PC-3 (cell line): ENCODE measurements around the gene FPR1. TPM values are rescaled to one million over a fixed set of nuclear protein-coding genes. Genes with fewer than 3 reads are reported as not detected.

Experiments
- ATAC-seq: fragments of 200-7000 bp; cut with Tn5 transposase; 2 replicates; pipeline ENCODE4 v1.9.1; 2020; ENCODE audit warnings: mild to moderate bottlenecking, moderate library complexity
- BruUV-seq: library from RNA; stranded (reverse); fragments of 400-500 nt; replicated peaks from 2 replicates; lab custom pipeline; 2021; lab: Mats Ljungman, UMichigan
- CTCF ChIA-PET: fragments of 300-600 bp; sonication (Branson Sonifier 250); formaldehyde crosslinking; loops from one replicate; lab custom pipeline; 2022; ENCODE audit warnings: antibody characterized with exemption; lab: Charles Lee
- POLR2A ChIA-PET: fragments of 300-600 bp; sonication (Branson Sonifier 250); formaldehyde crosslinking; loops from one replicate; lab custom pipeline; 2022; ENCODE audit warnings: antibody characterized with exemption; ENCODE audit not compliant: unreplicated experiment; lab: Charles Lee
- DNase-seq: peaks from one replicate; pipeline ENCODE4 v3.0.0-alpha.2; 2015
- H2AFZ ChIP-seq: fragments of 300-600 bp; sonication (generic); 2 replicates; pipeline ENCODE4 v1.6.0; 2016; ENCODE audit warnings: antibody characterized with exemption, low read length
- H3F3A ChIP-seq: fragments of 300-600 bp; sonication (generic); one replicate; pipeline ENCODE4 v1.6.0; 2017; ENCODE audit warnings: antibody characterized with exemption, low read length, control low read depth, mild to moderate bottlenecking; ENCODE audit not compliant: unreplicated experiment
- H3K27ac ChIP-seq: fragments of 300-600 bp; sonication (generic); 2 replicates; pipeline ENCODE4 v1.5.1; 2016; ENCODE audit warnings: mild to moderate bottlenecking, low read length
- H3K27me3 ChIP-seq: fragments of 300-600 bp; sonication (generic); 2 replicates; pipeline ENCODE4 v1.6.1; 2016; ENCODE audit warnings: low read length, mixed read lengths
- H3K36me3 ChIP-seq: fragments of 300-600 bp; sonication (generic); 2 replicates; pipeline ENCODE4 v1.6.1; 2016; ENCODE audit warnings: low read depth, mixed run types, low read length, mixed read lengths
- H3K4me1 ChIP-seq: fragments of 300-600 bp; sonication (generic); 2 replicates; pipeline ENCODE4 v1.5.1; 2016; ENCODE audit warnings: low read length; ENCODE audit not compliant: insufficient read depth
- H3K4me2 ChIP-seq: fragments of 300-600 bp; sonication (generic); 2 replicates; pipeline ENCODE4 v1.6.0; 2016; ENCODE audit warnings: low read length
- H3K4me3 ChIP-seq: fragments of 300-600 bp; sonication (generic); 2 replicates; pipeline ENCODE4 v1.5.1; 2016; ENCODE audit warnings: mild to moderate bottlenecking, low read length, mixed read lengths
- H3K79me2 ChIP-seq: fragments of 300-600 bp; sonication (generic); 2 replicates; pipeline ENCODE4 v1.6.1; 2017; ENCODE audit warnings: low read length, mixed read lengths
- H3K9ac ChIP-seq: fragments of 300-600 bp; sonication (generic); 2 replicates; pipeline ENCODE4 v1.6.0; 2016; ENCODE audit warnings: mild to moderate bottlenecking, low read length
- H3K9me2 ChIP-seq: fragments of 300-600 bp; sonication (generic); replicated peaks from 2 replicates; pipeline ENCODE4 v1.6.1; 2016; ENCODE audit warnings: mixed run types, low read length, mixed read lengths
- H3K9me3 ChIP-seq: fragments of 300-600 bp; sonication (generic); 2 replicates; pipeline ENCODE4 v1.6.1; 2016; ENCODE audit warnings: low read length, mixed read lengths
- H4K20me1 ChIP-seq: fragments of 300-600 bp; sonication (generic); 2 replicates; pipeline ENCODE4 v1.6.1; 2016; ENCODE audit warnings: low read length, mixed read lengths
- CTCF ChIP-seq: fragments of 300-600 bp; sonication (generic); conservative IDR thresholded peaks from 2 replicates; pipeline ENCODE4 v1.5.1; 2017; ENCODE audit warnings: antibody characterized with exemption, low read depth, mild to moderate bottlenecking, low read length
- EZH2 ChIP-seq: fragments of 300-600 bp; sonication (generic); IDR thresholded peaks from one replicate; pipeline ENCODE4 v1.6.1; 2017; ENCODE audit warnings: antibody characterized with exemption, mild to moderate bottlenecking, low read length; ENCODE audit not compliant: unreplicated experiment
- EZH2phosphoT487 ChIP-seq: fragments of 300-600 bp; sonication (generic); IDR thresholded peaks from 2 replicates; pipeline ENCODE4 v1.6.1; 2018; ENCODE audit warnings: mild to moderate bottlenecking, antibody characterized with exemption, low read length, borderline replicate concordance
- intact Hi-C: fragments of 100-400 bp; cut with micrococcal nuclease; formaldehyde crosslinking; loops from 2 replicates; pipeline ENCODE4 v1.9.0; 2023
- total RNA-seq: library from RNA; depleted of rRNA; stranded (reverse); fragments of >200 nt; gene quantifications from 2 replicates; pipeline ENCODE4 v1.2.3, GENCODE V29; 2014

FPR1 gene
- total RNA-seq, 1 experiment from 2014 or later: 0.55 TPM

DNA sequence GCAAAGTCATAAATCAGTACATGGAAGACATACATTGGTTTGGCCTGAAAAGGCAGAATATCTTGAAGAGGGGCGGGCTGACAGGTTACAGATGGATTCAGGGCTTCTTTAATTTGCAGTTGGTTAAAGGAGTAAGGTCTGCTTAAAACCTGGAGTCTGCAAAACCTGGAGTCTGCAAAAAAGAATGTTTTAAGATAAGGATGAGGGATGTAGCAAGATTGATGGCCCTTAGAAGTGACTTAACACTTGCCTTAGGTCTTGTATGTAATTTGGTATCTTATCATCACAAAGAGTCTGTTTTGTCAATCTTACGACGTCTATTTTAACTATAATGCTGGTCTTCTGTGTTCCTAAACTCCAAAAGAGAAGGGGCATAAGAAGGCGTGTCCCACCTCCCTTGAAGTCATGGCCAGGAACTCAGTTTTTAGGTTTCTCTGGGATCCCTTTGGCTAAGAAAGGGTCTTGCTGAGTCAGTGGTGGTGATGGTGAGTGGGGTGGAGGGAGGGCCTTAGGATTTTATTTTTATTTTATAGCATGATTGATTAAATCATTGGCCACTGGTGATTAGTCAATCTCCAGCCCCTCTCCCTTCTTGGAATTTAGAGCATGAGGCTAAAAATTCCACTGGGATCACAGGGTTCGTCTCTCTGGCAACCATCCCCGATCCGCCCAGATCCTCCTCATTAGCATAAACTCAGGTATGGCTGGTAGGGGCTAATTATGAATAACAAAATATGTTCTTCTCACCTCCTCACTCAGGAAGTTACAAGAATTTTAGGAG is 17.7 kb downstream of the FPR1 start:
- Histone ChIP-seq H3K36me3 (no peaks in the 10 kb centered on the region), H3F3A (no peaks in the 10 kb centered on the region), H3K27ac (no peak overlapping the region), H3K79me2 (no peaks in the 10 kb centered on the region), H3K4me1 (no peaks in the 10 kb centered on the region), H3K27me3 (peaks cover 37% of the 10 kb centered on the region), H3K9ac (no peak overlapping the region), H3K9me3 (no peaks in the 10 kb centered on the region), H2AFZ (no peak overlapping the region), H3K4me3 (no peak overlapping the region), H3K4me2 (no peak overlapping the region), H3K9me2 (no peaks in the 10 kb centered on the region), H4K20me1 (no peaks in the 10 kb centered on the region)
- TF ChIP-seq EZH2: no peak
- no peak for TF ChIP-seq CTCF
- TF ChIP-seq EZH2phosphoT487: no peak
- DNase-seq (no peak), ATAC-seq (no peak)
- ChIA-PET POLR2A (no interaction called here), CTCF (interaction anchor here (0.6 kb wide), 1 partner anchor 75 kb away, joined by 3 read pairs; no protein-coding TSS in a partner anchor)
- intact Hi-C loops: no loop called here
- BruUV-seq: no TSS peak

DNA sequence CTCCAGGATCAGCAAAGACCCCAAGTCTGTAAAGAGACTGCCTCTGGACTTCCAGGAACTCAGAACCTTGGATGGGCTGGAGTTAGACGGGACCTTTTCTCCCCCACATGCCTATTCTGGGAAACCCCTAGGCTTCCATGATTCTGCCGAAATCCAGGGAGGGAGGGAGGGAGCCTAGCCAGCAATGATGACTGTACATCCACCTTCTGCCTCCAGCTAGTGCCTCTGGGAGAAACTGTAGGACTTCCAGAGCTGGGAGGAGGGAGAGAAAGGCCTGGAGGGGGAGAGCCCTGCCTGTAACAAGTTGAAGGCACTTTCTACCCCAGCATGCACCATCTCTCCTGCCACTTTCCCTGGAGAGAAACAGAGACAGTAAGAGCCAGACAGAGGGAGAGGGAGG is 21.9 kb downstream of the FPR1 start:
- DNase-seq (no peak), ATAC-seq (no peak)
- ChIA-PET POLR2A (no interaction called here), CTCF (no interaction called here)
- H3K4me2 ChIP-seq: no peak overlapping the region
- H3K9ac ChIP-seq: no peak overlapping the region
- H2AFZ ChIP-seq: no peak overlapping the region
- H3K9me3 ChIP-seq: no peaks in the 10 kb centered on the region
- peaks cover 23% of the 10 kb centered on the region for H3K27me3 ChIP-seq
- H3F3A ChIP-seq: no peaks in the 10 kb centered on the region
- TF ChIP-seq EZH2: no peak
- TF ChIP-seq CTCF: no peak
- TF ChIP-seq EZH2phosphoT487: no peak
- no peak overlapping the region for H3K4me3 ChIP-seq
- BruUV-seq: no TSS peak
- no peaks in the 10 kb centered on the region for H4K20me1 ChIP-seq
- no peaks in the 10 kb centered on the region for H3K36me3 ChIP-seq
- peaks cover 6% of the 10 kb centered on the region; the same call in 1 of the 2 replicates for H3K4me1 ChIP-seq
- no peaks in the 10 kb centered on the region for H3K9me2 ChIP-seq
- no peak overlapping the region for H3K27ac ChIP-seq
- intact Hi-C loops: no loop called here
- H3K79me2 ChIP-seq: no peaks in the 10 kb centered on the region

- peaks cover 6% of the 10 kb centered on the region; the same call in 1 of the 2 replicates for H3K4me1 ChIP-seq
- no peaks in the 10 kb centered on the region for H3K79me2 ChIP-seq
- no peaks in the 10 kb centered on the region for H3K9me2 ChIP-seq
- intact Hi-C loops: no loop called here
- no peak overlapping the region for H3K4me3 ChIP-seq
- peak; percentile 81 for ATAC-seq
- H3K27me3 ChIP-seq: peaks cover 25% of the 10 kb centered on the region
- H3K9ac ChIP-seq: no peak overlapping the region
- H2AFZ ChIP-seq: 0 out of 2 replicates have a peak overlapping the region, but pooled peaks have one; percentile 31
- H3K27ac ChIP-seq: peak overlapping the region; percentile 30; the same call in 1 of the 2 replicates
- no peaks in the 10 kb centered on the region for H3K36me3 ChIP-seq
- BruUV-seq: no TSS peak
- ChIA-PET CTCF (no interaction called here), POLR2A (no interaction called here)
- no peaks in the 10 kb centered on the region for H3F3A ChIP-seq
- DNase-seq: peak; percentile 75
- no peaks in the 10 kb centered on the region for H3K9me3 ChIP-seq
- no peak overlapping the region for H3K4me2 ChIP-seq
- TF ChIP-seq CTCF (no peak), EZH2 (no peak), EZH2phosphoT487 (no peak)
- H4K20me1 ChIP-seq: no peaks in the 10 kb centered on the region
Measured at GRCh38 chr19:51727349-51727880, 24.3 kb downstream of the FPR1 start.
